ENCODE data around the gene CHRM4. TPM values are rescaled to one million over a fixed set of nuclear protein-coding genes. Genes with fewer than 3 reads are reported as not detected.

The CHRM4 gene
- polyA plus RNA-seq, 3 donors from 2014 or later = 0.31 to 0.51 TPM; not detected in 1

DNA sequence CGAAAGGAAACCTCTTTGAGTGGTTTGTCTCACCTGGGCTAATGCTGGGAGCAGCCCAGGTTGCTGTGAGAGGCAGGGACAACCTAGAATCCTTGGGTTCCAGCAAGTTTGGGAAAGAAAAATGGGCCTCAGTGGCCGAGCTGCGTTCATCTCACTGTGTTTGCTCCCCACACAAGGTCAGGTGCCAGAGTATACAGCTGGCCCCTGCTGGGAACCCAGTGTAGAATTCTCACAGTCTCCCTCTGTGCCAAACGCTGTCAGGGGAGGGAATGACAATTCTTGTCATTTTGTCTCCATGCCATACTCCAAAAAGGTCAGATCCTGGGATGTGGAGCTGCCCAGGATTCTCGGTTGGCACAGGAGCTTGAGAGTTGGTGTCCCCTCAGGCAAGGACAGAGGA is 40.0 kb downstream of the CHRM4 start:
- Mint-ChIP-seq H3K4me3 (peak overlapping the region; percentile 67 to 99 (median 97)), H3K9me3 (no peaks in the 10 kb centered on the region), H3K27ac (peak overlapping the region; percentile 70 to 96 (median 82)), H3K36me3 (peaks cover 0 to 10% (median 0%) of the 10 kb centered on the region in 3 donors), H3K27me3 (ENCODE audit: low read depth in 3 of 3) (peaks cover 10 to 21% (median 18%) of the 10 kb centered on the region in 3 donors), H3K4me1 (peaks cover 79 to 85% of the 10 kb centered on the region in 2 donors)
- no peak for DNase-seq

DNA sequence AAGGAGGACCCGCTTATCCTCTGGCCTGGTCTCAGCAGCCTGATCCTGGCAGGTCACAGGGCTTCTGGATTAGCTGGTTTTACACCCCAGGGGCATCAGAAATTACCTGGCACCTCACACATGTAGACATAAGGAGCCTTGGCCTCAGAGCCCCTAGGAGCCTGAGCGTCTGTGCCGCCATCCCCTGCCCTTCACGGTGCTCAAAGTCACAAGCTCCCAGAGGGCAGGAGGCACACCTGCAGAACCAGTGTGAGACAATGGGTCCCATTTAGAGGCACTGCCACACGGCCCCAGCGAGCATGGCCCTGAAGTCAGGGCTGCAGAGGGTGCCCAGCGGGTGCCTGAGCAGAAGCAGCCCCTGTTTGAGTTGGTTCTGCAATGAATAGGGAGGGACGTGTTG is 40.4 kb downstream of the CHRM4 start:
- H3K27me3 Mint-ChIP-seq (ENCODE audit: low read depth in 3 of 3) = peaks cover 13 to 26% (median 23%) of the 10 kb centered on the region in 3 donors
- H3K9me3 Mint-ChIP-seq = no peaks in the 10 kb centered on the region
- H3K4me1 Mint-ChIP-seq = peaks cover 79 to 85% of the 10 kb centered on the region in 2 donors
- peak overlapping the region; percentile 70 to 96 (median 82) for H3K27ac Mint-ChIP-seq
- H3K36me3 Mint-ChIP-seq = peaks cover 0 to 10% (median 0%) of the 10 kb centered on the region in 3 donors
- H3K4me3 Mint-ChIP-seq = peak overlapping the region; percentile 67 to 99 (median 97)
- DNase-seq = no peak

DNA sequence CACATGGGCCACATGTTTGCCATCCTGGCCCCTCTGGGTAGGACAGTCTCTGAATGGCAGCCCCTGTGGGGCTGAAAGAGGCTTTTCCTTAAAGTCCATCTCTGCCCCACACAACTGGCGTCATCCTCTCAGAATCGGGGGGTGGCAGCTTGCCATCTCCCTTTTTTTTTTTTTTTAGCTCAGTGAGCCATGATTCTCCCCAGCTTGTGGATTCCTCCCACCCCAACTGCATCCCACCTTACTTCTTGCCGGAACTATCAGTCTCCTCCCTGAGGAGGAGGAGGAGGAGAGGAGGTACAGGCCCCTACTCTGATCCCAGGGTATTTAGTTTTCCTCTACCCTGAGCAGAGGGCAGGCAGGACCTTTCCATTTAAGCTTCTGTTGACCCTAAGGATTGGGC is 40.9 kb downstream of the CHRM4 start:
- peak overlapping the region in 5 of 6 donors; percentile 17 to 96 (median 70) for H3K27ac Mint-ChIP-seq
- H3K4me3 Mint-ChIP-seq = peak overlapping the region; percentile 67 to 99 (median 97)
- H3K36me3 Mint-ChIP-seq = peaks cover 0 to 10% (median 0%) of the 10 kb centered on the region in 3 donors

DNA sequence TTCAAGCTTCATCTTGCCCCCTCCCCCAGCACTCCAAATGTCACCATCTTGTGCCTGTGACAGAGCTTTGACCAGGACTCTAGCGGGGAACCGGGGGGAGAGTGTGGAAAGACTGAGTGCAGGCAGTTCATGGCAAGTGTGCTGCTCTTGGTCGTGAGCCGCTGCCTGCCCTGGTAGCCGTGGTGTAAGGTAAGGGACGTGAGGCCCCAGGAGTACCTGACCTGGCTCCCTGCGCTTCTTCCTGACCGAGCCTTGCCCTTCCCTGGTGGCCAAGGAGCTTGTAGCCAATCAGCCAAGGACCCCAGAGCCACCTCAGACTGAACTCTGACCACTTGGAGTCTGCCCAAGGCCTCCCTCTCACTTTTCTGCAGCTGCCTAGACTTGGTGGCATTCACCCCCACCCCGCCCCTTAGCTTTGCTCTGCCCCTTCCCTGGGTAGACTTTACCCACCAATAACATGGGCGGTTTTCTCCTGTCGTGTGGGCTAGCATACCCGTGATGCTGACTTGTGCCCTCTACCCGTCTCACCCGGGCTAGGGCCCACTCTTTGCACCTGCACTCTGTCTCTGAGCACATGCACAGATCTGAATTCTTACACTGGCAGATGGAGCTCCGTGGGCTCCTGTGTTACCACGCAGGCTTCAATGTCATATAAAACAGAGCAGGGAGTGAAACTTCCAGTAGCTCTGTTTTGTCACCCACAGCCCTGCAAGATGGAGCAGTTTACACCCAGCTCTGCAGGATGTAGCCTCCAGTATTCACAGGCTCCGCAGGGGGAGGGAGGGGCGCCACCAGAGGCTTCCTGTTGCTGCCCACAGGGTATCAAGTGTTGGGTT is 42.8 kb downstream of the CHRM4 start:
- H3K36me3 Mint-ChIP-seq = peaks cover 0 to 10% (median 0%) of the 10 kb centered on the region in 3 donors
- H3K4me3 Mint-ChIP-seq = peak overlapping the region; percentile 95 to 99 (median 97)
- peak; percentile 83 to 85 (median 83) for DNase-seq
- peaks cover 75 to 80% of the 10 kb centered on the region in 2 donors for H3K4me1 Mint-ChIP-seq
- H3K27me3 Mint-ChIP-seq (ENCODE audit: low read depth in 3 of 3) = peaks cover 15 to 34% (median 26%) of the 10 kb centered on the region in 3 donors
- H3K9me3 Mint-ChIP-seq = no peaks in the 10 kb centered on the region
- H3K27ac Mint-ChIP-seq = peak overlapping the region; percentile 91 to 98 (median 96)

More for the DNA sequence above, 40.9 kb downstream of the CHRM4 start:
- no peak for DNase-seq
- Mint-ChIP-seq H3K27me3 (ENCODE audit: low read depth in 3 of 3) (peaks cover 15 to 30% (median 23%) of the 10 kb centered on the region in 3 donors), H3K9me3 (no peaks in the 10 kb centered on the region), H3K4me1 (peaks cover 79 to 86% of the 10 kb centered on the region in 2 donors)

DNA sequence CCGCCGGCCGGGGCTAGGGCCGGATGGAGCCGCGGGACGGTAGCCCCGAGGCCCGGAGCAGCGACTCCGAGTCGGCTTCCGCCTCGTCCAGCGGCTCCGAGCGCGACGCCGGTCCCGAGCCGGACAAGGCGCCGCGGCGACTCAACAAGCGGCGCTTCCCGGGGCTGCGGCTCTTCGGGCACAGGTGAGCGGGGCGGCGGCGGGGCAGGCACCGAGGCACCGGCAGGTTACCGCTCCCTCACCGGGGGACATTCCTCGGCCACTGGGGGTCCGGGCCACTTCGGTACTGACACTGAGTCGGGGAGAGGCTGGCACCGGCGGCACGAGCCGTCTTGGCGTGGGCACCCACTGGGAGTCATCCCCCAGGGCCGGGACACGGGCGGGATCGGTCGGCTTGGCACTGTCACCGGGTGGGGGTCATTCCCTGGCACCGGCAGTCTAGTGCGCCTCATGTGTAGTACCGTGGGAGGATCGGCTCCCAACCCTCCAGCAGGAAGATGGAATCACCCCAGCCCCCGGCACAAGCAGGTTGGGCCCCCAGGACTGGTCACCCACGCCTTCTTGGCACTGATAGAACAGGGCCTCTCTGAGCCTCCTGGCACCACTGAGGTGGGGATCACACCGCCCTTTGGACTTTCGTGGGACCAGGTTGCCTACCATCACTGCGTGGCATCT is 43.8 kb downstream of the CHRM4 start:
- Mint-ChIP-seq H3K27me3 (ENCODE audit: low read depth in 3 of 3) (peaks cover 15 to 34% (median 24%) of the 10 kb centered on the region in 3 donors), H3K9me3 (no peaks in the 10 kb centered on the region), H3K4me3 (peak overlapping the region; percentile 95 to 99 (median 97))

DNA sequence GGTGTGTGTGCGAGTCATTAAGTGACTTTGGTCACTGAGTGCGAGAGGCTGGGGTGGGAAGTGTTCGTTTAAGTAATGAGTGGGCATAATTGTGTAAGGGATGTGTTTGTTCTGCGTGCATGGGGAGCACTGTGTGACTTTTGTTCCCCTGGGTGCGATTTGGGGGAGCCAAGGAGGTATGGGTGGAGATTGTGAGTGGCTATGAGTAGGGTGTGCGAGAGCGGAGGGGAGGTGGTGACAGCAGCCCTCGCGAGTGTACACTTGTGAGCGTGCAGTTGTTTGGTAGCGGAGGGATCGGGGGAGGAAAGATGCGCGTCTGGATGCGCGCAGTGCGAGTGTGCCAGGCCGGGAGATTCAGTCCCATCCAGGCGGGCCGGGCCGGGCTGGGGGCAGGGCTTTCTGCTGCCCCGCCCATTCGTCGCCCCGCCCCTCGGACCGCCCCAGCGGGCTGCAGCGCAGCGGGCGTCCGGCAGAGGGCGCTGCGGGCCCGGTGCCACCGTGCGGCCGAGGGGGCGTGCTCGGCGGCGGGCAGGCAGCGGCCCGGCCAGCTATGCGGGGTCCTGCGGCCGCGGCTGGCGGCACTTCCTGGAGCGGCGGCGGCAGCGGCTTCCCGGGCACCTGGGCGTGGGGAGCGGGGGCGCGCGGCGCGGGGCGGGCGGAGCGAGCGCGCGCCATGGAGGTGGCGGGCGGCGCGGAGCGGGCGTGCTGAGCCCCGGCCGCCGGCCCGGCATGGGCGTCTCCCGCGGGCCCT is 44.5 kb downstream of the CHRM4 start, which contains the start of gene DGKZ:
Gene DGKZ, plus strand, starts transcription at position 578 of the 751 bp plus-strand sequence. CDS start 197 bp downstream, outside the sequence.
- H3K36me3 Mint-ChIP-seq = peaks cover 0 to 10% (median 0%) of the 10 kb centered on the region in 3 donors
- no peaks in the 10 kb centered on the region for H3K9me3 Mint-ChIP-seq
- DNase-seq = peak; percentile 96 to 97 (median 96)
- H3K4me1 Mint-ChIP-seq = peaks cover 59 to 64% of the 10 kb centered on the region in 2 donors
- H3K27ac Mint-ChIP-seq = peak within 1 kb of the TSS; percentile 91 to 98 (median 96)
- H3K4me3 Mint-ChIP-seq = peak within 1 kb of the TSS; percentile 95 to 99 (median 97)
- peaks cover 15 to 32% (median 24%) of the 10 kb centered on the region in 3 donors for H3K27me3 Mint-ChIP-seq (ENCODE audit: low read depth in 3 of 3)

More for the DNA sequence above, 43.8 kb downstream of the CHRM4 start:
- peak overlapping the region; percentile 91 to 98 (median 96) for H3K27ac Mint-ChIP-seq
- DNase-seq = no peak
- H3K4me1 Mint-ChIP-seq = peaks cover 65 to 70% of the 10 kb centered on the region in 2 donors
- peaks cover 0 to 10% (median 0%) of the 10 kb centered on the region in 3 donors for H3K36me3 Mint-ChIP-seq

DNA sequence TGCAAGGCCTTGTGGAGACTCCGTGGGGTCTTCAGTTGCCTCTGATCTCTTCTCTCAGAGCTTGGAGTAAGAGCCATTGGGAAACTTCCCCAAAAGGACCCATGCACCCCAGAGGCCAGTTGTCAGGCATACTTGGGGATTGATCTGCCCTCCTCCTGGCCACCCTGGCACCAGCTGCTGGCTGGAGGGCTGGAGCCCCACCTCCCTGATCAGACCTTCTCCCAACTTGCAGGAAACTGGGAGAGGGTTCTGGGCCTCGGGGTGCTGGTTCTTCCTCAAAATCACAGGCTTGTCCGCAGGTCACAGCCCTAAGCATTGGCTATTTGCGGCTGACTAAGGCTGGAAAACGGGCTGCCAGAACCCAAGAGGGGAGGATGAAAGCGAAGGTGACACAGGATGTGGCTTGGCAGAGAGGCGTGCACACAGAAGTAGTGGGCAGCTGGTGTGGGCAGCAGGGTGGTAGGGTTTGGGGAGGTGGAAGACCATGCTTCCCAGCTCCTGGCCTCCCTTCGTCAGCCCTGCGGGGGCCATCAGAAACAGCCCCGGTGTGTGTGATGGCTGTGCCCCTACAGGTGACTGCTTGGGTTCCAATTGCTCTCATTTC is 45.6 kb downstream of the CHRM4 start:
- Mint-ChIP-seq H3K4me3 (peak overlapping the region; percentile 83 to 88 (median 84)), H3K27me3 (ENCODE audit: low read depth in 3 of 3) (peaks cover 15 to 30% (median 21%) of the 10 kb centered on the region in 3 donors), H3K9me3 (no peaks in the 10 kb centered on the region), H3K27ac (peak overlapping the region; percentile 5 to 90 (median 78)), H3K4me1 (peaks cover 48 to 53% of the 10 kb centered on the region in 2 donors), H3K36me3 (peaks cover 0 to 10% (median 0%) of the 10 kb centered on the region in 3 donors)
- peak; percentile 64 to 66 (median 66) for DNase-seq

DNA sequence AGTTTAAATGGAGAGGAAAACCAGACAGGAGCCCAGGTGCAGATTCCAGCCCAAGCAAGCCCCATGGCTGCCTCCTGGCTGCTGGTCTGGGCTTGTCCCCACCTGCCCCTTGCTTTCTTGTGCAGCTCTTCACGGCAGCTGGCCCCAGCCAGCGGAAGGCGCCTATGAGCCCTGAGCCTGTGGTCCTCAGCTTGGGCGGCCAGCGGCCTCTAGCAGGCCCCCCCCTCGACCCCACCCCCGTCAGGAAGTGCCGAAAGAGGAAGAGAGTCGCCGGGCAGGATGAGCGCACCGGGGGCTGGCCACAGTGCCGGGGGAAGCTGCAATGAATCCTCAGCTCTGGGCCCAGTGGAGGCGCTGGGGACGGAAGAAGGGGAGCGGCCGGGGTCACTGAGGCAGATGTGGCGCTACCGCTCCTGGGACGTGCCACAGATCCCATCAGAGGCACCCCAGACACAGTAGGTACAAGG is 46.4 kb downstream of the CHRM4 start:
- Mint-ChIP-seq H3K27ac (peak overlapping the region in 4 of 6 donors; percentile 42 to 82 (median 78)), H3K27me3 (ENCODE audit: low read depth in 3 of 3) (peaks cover 15 to 30% (median 21%) of the 10 kb centered on the region in 3 donors), H3K4me3 (peak overlapping the region; percentile 83 to 88 (median 84)), H3K9me3 (no peaks in the 10 kb centered on the region), H3K4me1 (peaks cover 40 to 45% of the 10 kb centered on the region in 2 donors), H3K36me3 (peaks cover 0 to 10% (median 0%) of the 10 kb centered on the region in 3 donors)
- DNase-seq = no peak

DNA sequence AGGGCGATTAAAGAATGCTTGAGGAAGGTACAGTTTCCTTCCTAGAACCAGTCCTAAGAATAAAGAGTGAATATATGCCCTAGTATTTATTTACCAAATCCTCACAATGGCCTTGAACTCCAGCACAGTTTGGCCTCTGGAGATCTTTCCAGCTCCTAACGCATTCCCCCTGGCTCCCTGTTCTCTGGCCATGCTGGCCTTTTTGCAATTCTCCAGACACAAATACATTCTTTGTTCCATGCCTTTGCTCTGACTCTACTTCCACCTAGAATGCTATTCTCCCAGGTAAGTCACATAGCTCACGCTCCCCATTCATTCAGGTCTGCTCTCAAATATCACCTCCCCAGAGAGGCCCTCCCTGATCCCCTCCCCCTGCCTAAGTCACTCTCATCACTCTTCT is 48.1 kb downstream of the CHRM4 start:
- Mint-ChIP-seq H3K9me3 (no peaks in the 10 kb centered on the region), H3K36me3 (no peaks in the 10 kb centered on the region), H3K27ac (no peak overlapping the region), H3K27me3 (ENCODE audit: low read depth in 3 of 3) (peaks cover 10 to 26% (median 20%) of the 10 kb centered on the region in 3 donors), H3K4me3 (no peak overlapping the region), H3K4me1 (peaks cover 25 to 28% of the 10 kb centered on the region in 2 donors)
- no peak for DNase-seq

DNA sequence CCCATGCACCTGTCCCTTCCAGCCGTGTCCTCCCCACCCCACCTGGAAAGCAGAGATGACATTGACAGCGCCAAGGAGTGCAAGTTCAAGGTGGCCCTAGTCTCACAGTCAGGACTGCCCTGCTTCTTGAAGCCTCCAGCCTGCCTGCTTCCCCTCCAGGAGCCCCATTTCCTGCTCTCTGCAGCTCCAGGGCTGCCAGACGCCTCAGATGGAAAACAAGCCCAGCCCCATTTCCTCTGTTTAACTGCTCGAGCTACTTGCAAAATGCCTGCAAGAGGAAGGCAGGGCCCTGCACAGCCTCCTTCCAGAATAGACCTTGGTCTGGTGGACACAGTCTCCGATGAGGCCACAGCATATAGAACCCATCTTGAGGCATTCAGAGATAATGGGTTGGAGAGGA is 49.3 kb downstream of the CHRM4 start:
- Mint-ChIP-seq H3K9me3 (no peaks in the 10 kb centered on the region), H3K27ac (no peak overlapping the region), H3K4me3 (no peak overlapping the region), H3K36me3 (no peaks in the 10 kb centered on the region), H3K4me1 (peaks cover 25 to 27% of the 10 kb centered on the region in 2 donors), H3K27me3 (ENCODE audit: low read depth in 3 of 3) (peaks cover 10 to 22% (median 21%) of the 10 kb centered on the region in 3 donors)
- DNase-seq = no peak

DNA sequence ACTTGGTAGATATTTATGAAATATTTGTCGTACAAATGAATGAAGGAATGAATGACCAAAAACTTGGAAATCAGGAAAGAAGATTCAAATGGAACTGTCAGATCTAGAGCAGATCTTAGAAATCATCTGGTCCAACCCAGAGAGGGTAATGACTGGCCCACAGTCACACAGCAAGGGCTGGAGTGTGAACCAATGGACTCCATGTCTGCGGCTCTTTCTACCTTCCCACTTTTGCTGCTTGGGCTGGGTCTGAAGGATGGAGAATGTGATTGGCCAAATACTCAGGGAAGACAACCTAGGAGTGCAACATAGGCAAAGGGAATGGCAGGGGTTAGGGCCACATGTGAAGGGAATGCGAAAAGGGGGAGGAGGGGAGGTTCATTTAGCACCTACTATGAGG is 50.1 kb downstream of the CHRM4 start:
- Mint-ChIP-seq H3K9me3 (no peaks in the 10 kb centered on the region), H3K4me3 (no peak overlapping the region), H3K36me3 (no peaks in the 10 kb centered on the region), H3K4me1 (peaks cover 20 to 22% of the 10 kb centered on the region in 2 donors), H3K27me3 (ENCODE audit: low read depth in 3 of 3) (peaks cover 9 to 21% (median 18%) of the 10 kb centered on the region in 3 donors), H3K27ac (no peak overlapping the region)
- DNase-seq = no peak

DNA sequence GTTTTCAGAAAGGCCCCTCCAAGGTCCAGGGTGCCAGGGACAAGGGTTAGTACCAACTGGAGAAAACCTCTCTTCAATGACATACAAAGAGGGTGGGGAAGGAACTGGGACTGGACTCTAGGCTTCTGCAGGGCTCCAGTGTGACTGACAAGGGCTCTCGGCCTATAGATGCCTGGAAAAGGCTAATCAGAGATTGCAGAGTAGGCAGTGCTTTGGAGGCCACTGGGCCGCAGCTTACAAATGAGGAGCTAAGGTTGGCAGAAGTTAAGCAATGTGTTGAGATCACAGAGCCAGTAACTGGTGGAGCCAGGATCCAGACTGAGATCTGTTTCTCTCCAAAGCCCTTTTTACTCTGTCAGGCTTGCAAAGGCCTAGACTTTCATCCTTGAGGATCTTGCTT is 51.8 kb downstream of the CHRM4 start:
- H3K27me3 Mint-ChIP-seq (ENCODE audit: low read depth in 3 of 3) = peaks cover 5 to 17% (median 15%) of the 10 kb centered on the region in 3 donors
- no peak overlapping the region for H3K27ac Mint-ChIP-seq
- H3K4me1 Mint-ChIP-seq = peaks cover 4 to 5% of the 10 kb centered on the region in 2 donors
- DNase-seq = no peak
- no peaks in the 10 kb centered on the region for H3K9me3 Mint-ChIP-seq
- no peaks in the 10 kb centered on the region for H3K36me3 Mint-ChIP-seq
- no peak overlapping the region for H3K4me3 Mint-ChIP-seq

Data from immature natural killer cell (primary cell).